CD4-positive, alpha-beta T cell treated with Interleukin-15 for 1 hour (primary cell): ENCODE results near the gene EPB41L5.
"Not testable (repeated sequence)": the region's sequence is repeated elsewhere in the genome, so short reads cannot be mapped to it uniquely, and the experiment has no call there.

Experiments
- DNase-seq: peaks from one replicate; pipeline ENCODE4 v3.0.0-alpha.2; 2020

Gene EPB41L5

DNA sequence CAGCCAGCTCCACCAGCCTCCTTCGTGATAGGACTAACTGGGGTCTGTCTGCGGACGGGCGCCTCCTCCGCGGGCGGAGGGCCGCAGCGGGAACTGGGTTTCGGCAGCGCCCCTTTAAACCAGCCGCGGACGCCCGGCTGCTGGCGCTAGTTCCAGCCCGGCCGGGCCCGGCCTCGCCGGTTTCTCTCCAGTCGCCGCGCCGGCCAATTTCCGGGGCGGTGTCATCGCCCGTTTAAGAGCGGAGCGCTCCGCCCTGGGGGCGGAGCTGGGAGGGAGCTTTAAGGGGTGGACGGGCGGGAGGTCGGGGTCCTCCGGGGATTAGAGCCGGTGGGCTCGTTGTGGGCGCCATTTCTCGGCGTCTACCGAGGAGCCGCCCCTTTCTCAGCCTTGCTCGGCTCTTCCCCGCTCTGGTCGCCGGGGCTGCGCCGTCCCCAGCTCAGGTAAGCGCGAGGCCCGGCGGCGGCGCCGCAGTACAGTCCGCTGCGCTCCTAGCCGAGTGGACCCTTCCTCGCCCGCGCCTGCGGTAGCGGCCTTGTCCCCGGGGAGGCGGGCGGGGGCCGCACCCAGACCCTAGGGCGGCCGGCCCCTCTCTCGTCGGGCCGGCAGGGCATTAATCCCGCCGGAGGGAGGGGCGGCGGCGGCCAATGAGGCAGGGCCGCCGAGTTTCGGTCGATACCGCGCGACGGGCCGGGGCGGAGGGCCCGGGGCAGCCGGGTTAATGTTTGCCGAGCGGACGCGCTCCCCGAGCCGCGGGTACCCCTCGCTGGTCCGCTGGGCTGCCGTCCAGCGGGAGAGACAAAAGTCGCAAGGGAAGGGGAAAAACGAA lies at the start of gene EPB41L5:
TSS of gene EPB41L5 (plus strand) at position 307 of the 826 bp plus-strand sequence. CDS start 6,008 bp downstream, outside the sequence.
- peak; percentile 82 for DNase-seq

DNA sequence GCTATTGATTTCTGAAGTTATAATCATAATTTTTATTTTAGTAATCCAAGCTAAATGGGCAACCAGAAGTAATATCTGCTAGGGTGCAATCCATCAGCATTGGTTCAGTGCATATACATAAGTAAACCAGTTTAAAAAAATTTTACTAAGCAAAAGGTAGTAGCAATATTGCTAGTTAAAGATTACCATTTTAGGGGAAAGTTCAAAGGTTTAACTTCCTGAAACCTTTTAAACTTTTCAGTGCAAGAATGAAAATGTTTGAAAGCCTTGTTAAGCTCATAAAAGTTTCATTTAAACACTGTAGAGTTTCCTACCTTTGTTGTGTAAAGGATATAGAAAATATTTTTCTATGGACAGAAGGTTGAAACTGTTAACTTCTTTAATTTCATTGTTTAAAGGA lies 31.0 kb upstream of the EPB41L5 start:
- no peak for DNase-seq

DNA sequence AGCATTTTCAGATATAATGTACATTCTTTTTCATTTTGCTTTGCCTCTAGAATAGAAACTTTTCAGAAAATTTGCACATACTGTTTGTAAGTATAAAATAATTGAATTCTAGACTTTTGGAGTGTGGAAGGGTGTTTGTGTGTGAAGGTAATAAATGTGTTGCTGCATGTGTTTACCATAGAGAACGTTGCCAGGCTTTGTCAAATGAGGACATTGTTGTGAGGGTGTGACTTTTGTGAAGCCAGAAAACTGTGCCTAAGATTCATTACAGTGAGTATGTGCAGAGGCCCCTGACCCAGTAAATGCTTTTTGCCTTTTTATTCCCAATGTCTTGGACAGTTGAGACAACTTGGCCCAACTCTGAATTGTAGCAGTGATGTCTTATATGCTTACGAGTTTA lies 30.4 kb upstream of the EPB41L5 start:
- no peak for DNase-seq

DNA sequence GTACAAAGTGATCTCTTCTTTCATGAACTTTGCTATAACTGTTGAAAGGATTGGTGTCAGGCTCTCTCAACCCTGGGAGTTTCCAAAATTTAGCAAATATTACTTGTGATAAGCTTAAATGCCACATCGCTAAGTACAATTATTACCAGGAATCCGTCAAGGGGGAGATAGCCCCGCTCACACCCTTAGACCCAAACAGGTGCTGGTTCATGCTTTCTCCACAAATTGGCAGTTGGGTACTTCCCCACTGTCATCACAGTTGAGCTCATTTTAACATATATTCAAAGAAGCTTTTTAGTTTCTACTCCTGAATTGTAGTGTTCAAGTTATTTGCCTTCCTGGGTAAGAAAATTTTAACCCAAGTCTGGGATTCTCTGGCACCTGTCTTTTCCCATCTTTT lies 29.8 kb upstream of the EPB41L5 start:
- DNase-seq: no peak

DNA sequence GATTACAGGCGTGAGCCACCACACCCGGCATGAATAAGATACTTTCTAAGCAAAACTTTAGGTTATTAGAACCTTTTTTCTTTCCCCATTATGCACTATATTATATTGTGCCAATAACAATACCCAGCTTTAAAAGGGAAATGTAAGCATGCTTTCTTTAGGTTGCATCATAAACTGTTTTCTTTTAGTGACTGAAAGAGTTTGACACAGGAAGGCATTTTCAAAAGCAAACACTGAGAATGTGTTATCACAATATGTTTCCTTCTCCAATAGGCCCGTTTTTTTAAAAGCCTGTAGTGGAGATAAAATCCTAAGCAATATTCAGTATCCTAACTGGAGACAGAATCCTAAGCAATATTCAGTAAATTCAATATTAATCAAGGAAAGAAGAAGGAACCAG lies 16.7 kb upstream of the EPB41L5 start:
- DNase-seq: no peak

DNA sequence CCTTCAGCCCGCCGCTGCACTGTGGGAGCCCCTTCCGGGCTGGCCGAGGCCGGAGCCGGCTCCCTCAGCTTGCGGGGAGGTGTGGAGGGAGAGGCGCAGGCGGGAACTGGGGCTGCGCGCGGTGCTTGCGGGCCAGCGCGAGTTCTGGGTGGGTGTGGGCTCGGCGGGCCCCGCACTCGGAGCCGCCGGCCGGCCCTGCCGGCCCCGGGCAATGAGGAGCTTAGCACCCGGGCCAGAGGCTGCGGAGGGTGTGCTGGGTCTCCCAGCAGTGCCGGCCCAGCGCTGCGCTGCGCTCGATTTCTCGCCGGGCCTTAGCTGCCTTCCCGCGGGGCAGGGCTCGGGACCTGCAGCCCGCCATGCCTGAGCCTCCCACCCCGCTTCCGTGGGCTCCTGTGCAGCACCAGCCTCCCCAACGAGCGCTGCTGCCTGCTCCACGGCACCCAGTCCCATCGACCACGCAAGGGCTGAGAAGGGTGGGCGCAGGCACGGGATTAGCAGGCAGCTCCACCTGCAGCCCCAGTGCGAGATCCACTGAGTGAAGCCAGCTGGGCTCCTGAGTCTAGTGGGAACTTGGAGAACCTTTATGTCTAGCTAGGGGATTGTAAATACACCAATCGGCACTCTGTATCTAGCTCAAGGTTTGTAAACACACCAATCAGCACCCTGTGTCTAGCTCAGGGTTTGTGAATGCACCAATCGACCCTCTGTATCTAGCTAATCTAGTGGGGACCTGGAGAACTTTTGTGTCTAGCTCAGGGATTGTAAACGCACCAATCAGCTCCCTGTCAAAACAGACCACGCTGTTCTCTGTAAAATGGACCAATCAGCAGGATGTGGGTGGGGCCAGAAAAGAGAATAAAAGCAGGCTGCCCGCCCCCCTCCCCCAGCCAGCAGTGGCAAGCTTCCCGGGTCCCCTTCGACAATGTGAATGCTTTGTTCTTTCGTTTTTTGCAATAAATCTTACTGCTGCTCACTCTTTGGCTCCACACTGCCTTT lies 15.7 kb upstream of the EPB41L5 start:
- DNase-seq: not testable (repeated sequence)

DNA sequence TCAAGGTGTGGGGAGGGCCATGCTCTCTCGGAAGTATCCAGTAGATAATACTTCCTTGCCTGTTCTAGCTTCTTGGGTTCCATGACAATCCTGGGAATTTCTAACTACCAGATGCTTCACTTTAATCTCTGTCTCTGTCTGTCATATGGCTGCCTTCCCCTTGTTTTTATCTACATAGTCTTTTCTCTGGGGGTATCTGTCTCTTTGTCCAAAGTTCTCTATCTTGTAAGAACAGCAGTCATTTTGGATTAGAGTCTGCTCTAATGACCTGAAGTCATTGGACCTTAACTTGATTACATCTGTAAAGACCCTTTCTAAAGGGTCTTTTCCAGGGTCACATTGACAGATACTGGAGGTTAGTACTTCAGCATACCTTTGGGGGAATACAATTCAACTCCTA lies 11.4 kb upstream of the EPB41L5 start:
- no peak for DNase-seq

DNA sequence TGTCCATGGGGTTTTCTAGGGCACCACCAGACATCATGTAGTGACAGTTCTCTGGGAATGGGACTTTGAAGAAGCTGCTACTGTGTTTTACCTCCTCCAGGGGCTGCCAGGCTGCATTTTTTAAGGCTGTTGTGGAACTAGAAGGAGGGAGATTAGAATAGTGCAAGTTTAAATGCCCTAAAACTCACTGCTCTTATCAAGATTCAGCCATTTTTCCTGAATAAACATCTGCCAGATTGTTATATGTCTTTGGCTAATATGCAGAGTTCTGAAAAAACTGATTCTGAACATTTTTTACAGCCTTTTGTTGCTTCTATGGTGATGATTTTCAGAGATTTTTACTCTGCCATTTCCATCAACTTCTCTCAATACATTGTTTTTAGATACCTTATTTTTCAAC lies 8.6 kb upstream of the EPB41L5 start:
- DNase-seq: no peak

DNA sequence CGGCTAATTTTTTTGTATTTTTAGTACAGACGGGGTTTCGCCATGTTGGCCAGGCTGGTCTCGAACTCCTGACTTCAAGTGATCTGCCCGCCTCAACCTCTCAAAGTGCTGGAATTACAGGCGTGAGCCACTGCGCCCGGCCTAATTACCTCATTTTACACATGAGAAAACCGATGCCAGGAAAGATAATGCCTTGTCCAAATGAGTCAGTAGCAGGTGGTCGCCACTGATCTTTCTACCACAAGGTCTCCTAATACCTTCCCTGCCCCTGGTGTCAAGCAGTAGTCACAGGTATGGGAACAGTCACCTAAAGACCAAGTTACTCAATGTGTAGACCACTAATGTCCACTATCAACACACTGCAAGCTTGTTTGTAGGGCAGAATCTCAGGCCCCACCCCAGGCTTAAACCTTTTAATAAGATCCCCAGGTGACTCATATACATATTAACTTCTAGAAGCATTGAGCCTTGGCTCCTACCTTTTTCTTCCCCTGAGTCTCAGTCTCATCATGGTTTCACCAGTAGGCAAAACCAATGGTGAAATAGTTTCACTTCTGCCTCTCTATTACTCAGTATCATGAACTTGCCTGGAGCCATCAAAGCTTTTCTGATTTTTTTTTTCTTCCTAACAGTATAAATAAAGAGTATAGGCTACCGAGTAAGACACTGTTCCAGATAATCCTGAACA lies 6.9 kb upstream of the EPB41L5 start:
- no peak for DNase-seq

DNA sequence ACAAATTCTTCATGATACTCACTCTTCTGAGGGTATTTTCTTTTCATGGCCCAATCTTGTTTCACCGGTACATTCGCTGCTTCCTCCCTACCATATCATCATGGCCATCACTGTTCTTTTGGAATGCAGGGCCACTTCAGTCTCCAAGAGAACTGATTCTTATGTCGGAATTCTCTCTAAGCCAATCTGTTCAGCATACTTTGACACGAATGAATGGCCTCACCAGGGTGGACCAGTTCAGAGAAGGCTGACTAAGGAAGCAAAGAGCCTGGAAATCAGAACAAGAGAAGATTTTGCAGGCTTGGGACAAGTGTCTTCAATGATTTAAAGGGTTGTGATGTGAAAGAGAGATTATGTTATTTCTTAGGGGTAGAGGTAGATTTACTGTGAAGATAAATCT lies 5.0 kb upstream of the EPB41L5 start:
- DNase-seq: no peak

DNA sequence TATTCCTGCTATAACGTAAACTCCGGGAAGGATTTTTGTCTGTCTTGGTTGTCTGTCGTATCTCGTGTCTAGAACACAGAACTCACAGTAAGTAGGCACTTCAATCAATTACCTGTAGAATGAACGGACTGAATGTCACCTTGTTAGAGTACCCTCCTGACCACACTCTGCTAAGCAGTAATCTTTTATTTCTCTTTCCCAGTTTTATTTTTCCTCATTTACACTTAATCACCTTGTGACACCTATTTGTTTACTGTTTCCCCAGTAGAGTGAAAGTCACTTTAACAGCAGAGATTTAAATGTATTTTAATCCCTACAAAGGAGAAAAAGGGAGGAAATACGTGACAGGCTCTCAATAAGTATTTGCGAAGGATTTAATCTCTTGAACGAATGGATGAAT lies 514 bp upstream of the EPB41L5 start:
- no peak for DNase-seq

DNA sequence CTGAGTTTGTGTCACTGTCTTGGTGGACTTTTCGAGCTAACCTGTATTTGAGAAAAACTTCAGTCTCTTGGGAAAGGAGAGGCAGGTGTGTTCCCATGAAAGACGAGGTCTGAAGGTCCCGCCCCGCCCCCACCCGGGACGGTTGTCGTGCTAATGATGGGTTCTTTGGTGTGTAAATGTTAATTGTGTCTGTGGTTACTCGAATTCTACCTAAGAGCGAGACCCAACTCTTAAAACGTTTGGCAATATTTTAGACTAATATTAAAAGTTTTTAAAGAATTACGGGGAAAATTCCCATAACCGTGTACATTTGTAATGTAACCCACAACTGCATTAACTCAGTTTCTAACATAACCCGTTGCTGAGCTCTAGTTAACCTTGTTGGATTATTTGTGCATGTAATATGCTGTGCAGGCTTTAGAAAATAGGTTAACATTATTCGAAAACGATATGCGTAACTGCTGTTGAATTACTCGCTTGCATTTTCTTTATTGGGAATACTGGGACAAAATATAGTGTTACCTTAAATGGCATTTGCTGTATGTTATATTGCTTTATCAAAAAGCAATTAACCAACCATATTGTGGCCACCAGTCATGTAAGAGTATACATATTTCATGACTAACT lies 833 bp downstream of the EPB41L5 start:
- no peak for DNase-seq

DNA sequence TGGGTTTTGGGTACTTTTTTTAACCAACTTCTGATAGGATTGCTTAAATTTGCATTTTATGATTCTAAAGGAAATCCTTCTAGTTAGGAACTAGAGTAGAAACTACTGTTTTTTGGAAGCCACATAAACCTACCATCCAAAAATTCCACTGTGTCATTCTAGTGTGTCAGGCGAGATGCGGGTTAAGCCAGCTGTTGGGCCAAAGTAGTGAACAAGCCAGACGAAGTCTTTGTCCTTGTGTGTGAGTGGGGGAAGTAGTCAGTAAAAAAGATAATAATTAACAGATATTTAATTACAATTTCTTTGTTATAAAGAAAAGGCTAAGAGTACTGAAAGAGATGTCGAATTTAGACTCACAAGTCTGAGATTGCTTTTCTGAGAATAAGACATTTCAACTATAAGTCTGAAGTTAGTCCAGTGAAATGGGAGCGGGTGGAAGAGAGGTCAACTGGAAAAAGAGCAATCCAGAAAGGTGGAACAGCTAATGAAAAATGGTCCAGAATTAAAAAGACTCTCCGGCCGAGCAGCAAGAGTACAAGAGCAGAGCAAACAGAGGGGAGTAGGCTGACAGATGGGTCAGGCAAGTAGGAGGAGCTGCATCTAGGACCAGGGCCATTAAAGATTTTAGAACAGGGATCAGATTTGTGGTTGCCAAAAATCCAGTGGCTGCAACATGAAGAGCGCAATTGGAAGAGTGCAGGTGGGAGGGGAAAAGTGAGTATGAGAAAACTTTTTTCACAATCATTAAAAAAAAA lies 1.5 kb downstream of the EPB41L5 start:
- no peak for DNase-seq

DNA sequence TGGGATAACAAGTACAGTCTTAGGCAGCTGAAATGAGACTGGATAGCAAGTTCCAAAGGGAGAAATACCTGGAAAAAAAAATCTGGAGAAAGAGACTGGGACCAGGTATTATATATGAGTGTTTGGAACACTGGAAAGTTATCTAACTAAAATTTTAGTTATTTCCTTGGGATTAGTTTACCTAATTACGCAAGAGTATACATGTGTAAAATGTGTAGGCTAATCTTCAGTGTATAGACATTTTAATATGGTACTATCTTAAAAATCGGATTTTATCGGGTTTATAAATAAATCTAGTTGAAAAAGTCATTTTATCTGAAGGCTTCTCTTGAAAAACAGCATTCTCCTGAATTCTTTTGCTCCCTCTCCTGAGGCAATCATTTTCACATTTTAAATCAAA lies 3.9 kb downstream of the EPB41L5 start:
- DNase-seq: no peak

DNA sequence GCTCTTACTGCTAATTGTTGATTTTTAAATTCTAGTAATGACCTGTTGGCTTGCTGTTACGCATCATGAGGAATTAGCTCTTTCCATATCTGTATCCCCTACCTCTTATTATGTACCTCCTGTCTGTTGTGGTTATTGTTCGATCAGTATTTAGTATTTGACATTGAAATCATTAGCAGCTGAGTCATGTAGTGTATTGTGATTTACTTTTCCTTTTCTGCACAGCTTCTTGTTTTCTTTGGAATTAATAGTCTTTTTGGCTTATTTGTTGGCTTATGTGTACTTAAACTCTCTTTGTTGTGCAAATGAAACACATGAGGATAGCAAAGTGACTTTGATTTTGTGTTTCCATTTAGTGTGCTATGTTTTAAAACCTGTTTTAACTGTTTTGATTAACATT lies 4.3 kb downstream of the EPB41L5 start:
- DNase-seq: no peak

DNA sequence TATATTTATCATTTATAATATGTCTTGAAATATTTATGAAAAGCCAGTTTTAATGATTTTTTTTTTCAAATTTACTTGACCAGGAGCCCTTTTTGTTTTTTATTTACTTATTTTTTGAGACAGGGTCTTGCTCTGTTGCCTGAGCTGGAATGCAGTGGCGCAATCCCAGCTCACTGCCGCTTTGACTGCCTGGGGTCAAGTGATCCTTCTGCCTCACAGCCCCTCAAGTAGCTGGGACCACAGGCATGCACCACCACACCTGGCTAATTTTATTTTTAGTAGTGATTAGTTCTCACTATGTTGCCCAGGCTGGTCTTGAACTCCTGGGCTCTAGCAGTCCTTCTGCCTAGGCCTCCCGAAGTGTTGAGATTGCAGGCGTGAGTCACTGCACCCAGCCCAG lies 5.7 kb downstream of the EPB41L5 start:
- no peak for DNase-seq

DNA sequence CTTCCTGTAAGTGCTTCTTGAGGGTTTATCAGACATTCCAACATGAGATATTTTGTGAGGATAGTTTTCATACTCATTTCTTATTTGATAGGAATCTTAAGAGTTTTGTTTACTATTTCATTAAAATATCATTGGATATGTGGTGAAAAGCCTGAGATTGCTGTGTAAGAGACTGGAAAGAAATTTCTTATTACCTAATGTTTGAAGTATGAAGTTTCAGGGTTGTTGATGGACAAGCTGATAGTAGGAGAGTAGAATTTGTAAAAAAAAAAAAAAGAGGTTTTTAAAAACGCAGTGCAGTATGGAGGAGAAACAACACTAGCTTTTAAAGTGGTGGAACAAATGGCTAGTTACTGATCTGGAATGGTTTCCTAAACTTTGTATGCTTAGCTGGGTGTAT lies 7.7 kb downstream of the EPB41L5 start:
- no peak for DNase-seq

DNA sequence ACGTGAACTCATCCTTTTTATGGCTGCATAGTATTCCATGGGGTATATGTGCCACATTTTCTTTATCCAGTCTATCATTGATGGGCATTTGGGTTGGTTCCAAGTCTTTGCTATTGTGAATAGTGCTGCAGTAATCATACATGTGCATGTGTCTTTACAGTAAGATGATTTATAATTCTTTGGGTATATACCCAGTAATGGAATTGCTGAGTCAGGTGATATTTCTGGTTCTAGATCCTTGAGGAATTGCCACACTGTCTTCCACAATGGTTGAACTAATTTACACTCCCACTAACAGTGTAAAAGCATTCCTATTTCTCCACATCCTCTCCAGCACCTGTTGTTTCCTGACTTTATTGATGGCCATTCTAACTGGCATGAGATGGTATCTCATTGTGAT lies 9.6 kb downstream of the EPB41L5 start:
- DNase-seq: not testable (repeated sequence)

DNA sequence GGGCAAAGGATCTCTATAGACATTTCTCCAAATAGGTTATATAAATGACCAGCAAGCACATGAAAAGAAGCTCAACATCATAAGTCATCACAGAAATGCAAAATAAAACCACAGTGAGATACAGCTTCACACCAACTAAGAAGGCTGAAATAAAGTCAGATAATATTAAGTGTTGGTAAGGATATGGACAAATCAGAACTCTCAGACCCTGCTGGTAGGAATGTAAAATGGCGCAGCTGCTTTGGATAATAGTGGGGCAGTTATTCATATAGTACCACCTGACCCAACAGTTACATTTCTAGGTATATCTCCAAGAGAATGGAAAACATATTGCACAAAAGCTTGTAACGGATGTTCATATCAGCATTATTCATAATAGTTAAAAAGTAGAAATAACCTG lies 14.0 kb downstream of the EPB41L5 start:
- DNase-seq: no peak

DNA sequence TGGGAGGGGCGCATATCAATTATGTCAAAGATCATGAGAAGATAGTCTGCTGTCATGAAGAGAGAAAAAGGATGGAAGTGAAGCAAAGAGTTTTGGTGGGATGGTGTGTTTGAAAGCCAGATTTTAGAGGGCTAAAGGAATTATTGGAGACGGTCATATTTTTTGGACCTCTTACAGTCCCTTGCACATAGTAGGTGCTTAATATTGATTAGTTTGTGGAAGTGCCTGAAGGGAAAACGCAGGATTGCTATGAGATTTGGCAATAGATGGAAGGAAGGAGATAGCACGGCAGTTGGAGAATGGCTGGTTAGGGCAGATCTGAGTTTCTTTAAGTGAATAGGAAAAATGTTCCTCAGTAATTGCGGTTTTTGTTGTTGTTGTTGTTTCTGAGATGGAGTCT lies 15.9 kb downstream of the EPB41L5 start:
- no peak for DNase-seq

DNA sequence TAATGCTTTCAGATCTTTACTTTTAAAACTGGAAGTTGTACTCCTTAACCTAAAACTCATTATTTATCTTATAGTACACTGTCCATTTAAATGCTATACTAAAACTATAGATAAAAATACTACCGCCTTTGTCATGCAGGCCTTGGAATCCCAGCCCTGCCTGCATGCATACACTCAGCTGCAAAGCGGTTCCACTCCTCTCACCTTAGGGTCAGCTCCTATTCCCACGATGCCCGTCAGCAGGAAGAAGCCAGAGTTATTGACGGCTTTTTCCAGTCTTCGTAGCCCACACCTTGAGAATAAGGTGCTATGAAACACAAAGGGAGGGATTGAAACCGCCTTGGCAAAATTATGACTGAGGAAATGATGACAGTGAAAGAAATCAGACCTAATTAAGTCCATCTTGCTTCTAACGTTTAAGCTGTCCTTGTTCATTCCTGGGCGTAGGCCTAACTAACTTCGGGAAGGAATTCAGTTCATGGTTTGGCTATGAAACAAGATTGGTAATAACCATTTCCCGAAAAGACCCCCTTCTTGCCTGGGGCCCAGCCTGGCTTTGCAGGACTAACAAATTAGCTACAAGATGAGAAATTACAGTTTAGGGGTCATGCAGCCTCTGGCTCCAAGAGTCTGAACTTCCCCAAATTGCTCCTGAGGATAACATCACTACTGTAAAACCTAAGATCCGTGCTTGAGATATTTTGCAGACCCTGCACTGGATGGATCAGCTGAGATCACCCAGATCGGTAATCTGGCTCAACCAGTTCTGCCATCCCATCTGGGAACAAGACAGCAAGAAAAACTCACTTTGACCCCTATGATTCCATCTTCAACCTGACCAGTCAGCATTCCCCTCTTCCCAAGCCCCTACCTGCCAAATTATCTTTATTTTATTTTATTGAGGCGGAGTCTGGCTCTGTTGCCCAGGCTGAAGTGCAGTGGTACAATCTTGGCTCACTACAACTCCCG lies 17.1 kb downstream of the EPB41L5 start:
- no peak for DNase-seq
